GM15510 (cell line): ENCODE results near the gene LIPG.

Experiments
- POLR2A ChIP-seq: IDR thresholded peaks from 3 replicates; pipeline ENCODE4 v1.6.1; 2011; ENCODE audit warnings: borderline replicate concordance; ENCODE audit not compliant: insufficient read length; ENCODE audit errors: extremely low read depth

The LIPG gene

DNA sequence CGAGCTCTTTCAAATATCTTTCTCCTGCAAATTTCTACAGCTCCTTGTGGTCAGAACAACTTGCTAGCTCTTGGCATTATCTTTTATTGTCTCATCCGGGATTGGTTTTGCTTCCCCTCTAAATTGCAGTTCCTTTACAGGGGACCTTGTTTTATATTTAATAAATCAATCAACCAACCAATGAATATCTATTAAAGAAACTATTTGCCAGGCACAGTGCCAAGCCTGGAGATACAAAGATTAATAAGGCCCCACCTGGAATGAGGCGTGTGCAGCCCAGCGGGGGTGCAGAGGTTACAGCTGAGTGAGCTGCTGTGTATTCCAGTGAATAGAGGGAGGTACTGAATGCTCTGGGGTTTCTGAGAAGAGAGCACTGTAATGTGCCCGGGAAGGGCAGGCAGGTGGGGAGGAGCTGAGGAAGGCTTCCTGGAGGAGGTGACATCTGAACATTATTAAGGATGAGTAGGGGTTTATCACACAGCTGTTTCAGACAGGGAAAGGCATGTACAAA, 51.8 kb downstream of the LIPG start:
- TF ChIP-seq POLR2A, result no peak

DNA sequence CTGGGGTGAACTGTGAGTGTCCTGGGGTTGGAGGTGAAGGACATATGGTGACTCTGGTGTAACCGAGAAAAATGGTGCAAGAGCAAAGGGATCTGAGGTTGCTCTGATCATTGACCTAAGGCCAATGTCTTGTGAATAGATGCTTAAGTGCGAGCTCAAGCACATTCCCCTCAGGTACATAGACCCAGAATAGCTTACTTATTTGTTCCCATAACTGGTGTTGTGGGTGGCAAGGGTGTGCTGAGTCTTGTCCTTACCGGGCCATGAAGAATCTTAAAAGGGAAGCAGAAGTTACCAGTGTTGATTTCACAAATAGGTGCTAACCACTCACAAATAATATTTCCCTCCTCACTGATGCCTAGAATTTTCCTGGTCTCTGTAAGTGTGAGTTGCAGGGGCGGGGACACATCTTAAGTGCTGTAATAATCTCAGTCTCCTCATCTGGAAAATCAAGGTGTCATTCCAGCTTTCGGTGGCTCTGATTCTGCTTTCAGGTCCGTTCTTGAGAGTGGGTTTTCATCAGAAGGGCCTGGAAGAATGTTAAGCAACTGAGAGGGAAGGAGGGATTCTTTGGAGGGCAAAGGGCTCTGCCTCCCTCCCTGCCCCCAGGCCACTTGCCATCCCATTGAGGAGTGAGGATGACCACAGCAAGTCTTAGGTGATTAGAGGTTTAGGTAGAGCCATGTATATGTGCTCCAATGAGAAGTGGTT, 54.9 kb downstream of the LIPG start:
- TF ChIP-seq POLR2A, result no peak

DNA sequence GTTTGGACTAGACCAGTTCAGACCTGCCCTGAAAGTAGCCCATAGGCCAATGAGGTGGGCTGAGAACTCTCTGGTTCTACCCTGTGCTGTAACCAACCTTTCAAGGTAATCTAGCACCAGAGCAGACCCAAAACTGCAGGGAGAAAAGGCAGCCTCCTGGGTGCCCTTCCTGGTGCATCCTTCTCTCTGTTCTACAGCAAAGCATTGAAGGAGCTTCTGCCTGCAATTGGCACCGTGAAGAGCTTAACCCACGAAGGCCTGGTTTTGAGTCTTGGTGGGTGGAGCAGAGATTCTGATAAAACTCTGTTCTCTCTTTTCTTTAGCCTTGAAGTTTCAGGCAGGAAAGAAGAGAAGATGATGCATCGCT, 55.5 kb downstream of the LIPG start:
- no peak for TF ChIP-seq POLR2A

GRCh38 chr18:49617865-49618264, 56.0 kb downstream of the LIPG start:
- TF ChIP-seq POLR2A, result no peak

DNA sequence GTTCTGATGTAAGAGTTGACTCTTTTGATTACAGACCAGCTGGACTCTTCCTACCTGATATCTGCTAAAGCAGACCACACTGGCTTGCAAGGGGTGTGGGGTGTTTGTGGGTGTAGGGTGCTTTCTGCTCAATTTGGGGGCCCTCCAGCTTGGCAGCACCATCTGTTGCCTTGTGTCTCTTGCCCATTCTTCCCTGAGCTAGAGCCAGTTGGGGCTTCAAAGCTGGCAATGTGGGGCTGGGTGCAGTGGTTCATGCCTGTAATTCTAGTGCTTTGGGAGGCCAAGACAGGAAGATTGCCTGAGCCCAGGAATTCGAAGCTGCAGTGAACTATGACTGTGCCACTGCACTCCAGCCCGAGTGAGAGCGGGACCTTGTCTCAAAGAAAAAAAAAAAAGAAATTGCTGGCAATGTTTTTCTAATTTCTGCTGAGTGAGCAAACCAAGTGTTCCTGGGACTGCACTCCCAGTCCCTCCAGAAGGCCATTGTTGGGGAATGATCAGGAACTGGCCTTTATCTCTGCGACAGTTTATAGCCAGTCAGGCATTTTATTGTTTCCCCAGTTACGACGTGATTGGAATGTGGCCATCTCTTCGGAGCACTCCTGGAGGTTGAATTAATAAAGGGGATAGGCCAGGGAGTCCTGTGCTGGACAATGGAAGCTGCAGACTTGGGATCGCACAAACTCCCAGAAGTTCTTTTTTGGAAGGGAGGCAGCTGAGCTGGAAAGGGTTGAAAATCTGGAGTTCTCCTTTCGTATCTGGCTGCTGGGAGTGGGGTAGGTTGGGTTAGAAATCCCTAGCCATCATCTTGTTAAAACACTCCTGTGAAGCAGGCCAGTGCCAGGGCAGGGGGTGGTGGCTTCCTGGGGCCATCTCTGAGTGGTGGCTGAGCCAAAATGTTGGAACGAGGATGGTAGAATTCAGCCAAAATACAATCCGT, 57.2 kb downstream of the LIPG start:
- TF ChIP-seq POLR2A, result no peak

DNA sequence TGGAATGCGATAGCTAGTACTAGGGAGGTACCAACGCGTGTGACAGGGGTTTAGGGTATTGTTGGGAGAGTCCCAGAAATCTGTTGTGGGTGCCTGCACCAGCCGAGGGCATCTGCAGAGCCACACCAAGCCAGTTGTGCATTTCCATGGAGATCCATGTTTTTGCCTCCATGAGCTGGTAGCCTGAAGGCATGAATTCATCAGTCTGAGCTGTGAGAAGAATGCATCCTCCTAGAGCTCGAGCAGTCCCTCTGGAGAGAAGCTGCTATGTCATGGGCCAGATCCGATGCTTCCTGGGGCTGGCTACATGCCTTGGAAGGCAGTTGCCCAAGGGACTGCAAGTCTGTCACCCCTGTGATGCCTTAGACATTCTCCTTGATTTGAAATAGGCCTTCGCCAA, 57.9 kb downstream of the LIPG start:
- TF ChIP-seq POLR2A, result no peak

GRCh38 chr18:49621301-49621700, 59.4 kb downstream of the LIPG start:
- TF ChIP-seq POLR2A, result no peak

- no peak for TF ChIP-seq POLR2A
Observed at GRCh38 chr18:49621717-49622351, 60.0 kb downstream of the LIPG start.

GRCh38 chr18:49623571-49623970, 61.7 kb downstream of the LIPG start:
- no peak for TF ChIP-seq POLR2A

DNA sequence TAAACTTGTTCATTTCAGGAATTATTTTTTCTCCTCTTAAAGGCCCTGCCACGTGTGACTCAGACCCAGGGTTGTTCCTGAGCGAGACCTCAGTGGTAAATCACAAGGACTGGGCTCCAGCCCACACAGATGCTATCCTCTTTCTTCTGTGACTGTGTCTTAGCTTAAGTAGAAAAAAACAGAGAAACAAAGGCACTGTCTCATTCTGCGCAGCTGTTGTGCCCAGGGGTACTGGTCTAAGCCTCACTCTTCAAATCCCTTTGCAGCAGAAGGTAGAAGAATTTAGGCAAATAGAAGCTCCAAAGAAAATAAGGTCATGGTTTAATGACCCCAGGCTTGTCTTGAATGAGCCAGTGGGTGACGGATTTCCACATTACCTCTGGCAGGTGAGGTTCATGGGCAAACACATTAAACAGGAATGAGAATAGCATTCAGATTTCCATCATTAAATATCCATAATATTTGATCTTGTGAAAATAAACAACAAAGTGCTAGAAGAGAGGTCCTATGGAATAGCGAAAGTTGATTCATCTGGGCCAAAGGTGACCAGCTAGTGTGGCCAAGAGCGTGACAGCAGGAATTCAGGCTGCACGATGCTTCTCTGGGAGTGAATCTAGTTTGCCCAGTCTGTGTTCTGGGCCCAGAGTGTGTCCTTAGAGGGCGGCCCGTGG, 63.3 kb downstream of the LIPG start:
- no peak for TF ChIP-seq POLR2A

GRCh38 chr18:49626842-49627467, 65.1 kb downstream of the LIPG start:
- TF ChIP-seq POLR2A, result no peak

GRCh38 chr18:49628119-49628518, 66.3 kb downstream of the LIPG start:
- no peak for TF ChIP-seq POLR2A

DNA sequence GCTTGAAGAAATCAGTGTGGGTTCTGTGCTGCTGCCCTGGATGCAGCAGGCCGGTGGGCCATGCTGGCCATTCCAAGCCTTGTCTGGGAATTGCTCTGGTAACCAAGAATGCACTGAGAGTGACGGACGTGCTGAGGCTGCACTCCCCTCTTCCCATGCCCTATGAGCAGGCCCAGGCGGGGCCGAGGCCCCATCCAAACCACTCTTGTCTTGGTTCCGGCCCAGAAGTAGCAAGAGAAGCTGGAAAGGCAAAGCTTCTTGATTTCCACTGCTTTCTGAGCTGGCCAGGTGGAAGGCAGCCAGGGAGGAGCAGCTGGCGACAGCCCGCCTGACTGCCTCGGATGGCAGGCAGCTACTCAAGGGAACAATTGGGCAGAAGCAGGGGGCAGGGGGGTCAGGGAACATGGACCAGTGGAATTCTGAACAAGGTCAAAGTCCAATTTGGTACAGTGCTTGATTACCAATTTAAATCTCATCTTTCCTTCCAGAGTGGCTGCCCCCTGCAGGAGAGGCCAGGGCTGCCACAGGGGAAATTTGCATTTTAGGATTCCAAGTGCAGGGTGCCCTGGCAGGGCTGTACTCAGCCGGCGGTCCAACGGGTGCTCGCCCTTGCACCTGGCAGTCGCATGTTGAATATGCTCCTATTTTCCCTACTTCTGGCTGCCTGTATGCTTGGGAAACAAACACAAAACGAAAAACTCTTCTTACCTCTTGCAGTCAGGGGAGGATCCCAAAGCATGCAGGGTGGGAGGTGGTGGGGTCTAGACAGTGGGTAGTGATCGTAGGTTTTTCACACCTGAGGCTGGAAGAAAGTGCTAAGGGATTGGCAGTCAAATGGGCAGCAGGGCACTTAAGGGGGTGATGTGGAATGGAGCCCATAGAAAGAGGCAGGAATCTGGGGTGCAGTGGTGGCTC, 67.3 kb downstream of the LIPG start:
- TF ChIP-seq POLR2A, result no peak

- no peak for TF ChIP-seq POLR2A
Observed at GRCh38 chr18:49630246-49630699, 68.4 kb downstream of the LIPG start.
